HG02763 (cell line): ENCODE data around the gene NUAK1.

Experiments used
- ATAC-seq: cut with Tn5 transposase; IDR thresholded peaks from one replicate; pipeline ENCODE4 v1.9.1; 2021; ENCODE audit warnings: mild to moderate bottlenecking, moderate library complexity; ENCODE audit not compliant: unreplicated experiment

The NUAK1 gene

GRCh38 chr12:106131676-106132075, 7.1 kb downstream of the NUAK1 start:
- ATAC-seq: no peak

GRCh38 chr12:106130474-106131113, 8.2 kb downstream of the NUAK1 start:
- ATAC-seq: no peak

- ATAC-seq: no peak
These were observed 10.0 kb downstream of the NUAK1 start for GRCh38 chr12:106128585-106129328.

DNA sequence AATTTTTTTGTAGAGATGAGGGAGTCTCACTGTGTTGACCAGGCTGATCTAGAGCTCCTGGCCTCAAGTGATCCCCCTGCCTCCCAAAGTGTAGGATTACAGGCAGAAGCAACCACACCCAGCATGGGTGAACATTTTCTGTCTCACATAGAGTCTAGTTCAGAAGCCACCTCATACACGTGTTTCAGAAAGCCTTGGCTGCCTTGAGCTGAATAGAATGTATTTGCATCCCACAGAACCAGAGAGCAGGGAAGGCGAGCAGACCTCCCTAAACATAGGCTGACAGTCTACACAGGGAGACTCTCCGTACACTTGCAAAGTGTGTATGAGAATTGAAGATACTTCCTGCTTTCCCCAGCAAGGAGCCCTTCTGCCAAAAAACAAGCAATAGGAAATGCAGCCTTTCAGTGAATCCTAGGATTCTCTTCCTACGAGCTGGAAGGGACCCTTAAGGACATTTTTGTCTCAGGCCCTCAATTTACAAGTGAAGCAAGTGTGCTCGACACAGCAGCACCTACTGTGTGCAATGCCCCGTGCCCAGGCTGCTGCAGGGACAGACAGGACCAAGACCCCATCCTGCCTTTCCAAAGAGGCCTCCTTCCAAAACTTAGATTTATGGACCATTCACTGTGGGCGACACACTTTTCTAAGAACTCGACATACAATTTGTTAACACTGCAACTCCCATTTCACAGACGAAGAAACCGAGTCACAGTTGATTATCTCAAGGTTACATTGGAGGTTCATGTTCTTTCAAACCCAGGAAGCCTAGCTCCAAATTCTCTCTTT, 11.2 kb downstream of the NUAK1 start:
- ATAC-seq: no peak

DNA sequence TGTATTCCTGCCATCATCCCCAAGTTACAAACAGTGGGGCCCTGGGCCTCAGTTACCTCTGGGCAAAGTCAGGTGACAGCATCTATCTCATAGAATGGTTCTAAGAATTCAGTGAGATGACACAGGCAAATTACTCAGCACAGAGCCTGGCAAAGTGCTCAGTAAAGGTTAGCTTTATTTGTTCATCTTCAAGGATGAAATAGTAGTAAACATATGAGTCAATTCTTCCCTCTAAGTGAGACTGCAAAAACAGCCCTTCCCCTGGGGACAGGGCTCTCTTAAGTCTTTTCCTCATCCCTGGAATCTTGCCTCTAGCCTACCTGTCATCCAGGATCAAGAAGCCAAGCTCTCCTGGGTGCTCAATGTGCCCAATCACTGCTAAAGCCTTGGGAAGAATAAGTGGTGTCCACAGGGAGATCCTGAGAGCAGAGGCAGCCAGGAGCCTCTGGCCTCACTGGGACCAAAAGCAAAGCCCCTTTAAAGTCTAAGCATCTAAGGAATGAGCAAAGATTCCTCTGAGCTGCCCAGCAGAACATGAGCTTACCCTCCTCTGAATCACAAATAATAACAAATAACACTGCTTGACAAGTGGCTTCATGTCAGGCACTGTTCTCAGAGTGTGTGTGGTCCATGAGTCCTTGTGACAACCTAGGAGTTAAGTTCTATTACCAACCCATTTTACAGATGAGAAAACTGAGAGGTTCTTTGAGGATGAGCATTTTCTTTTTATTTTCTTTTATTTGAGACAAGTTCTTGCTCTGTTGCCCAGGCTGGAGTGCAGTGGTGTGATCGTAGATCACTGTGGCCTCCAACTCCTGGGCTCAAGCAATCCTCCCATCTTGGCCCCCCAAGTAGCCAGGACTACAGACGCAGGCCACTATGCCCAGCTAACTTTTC, 12.1 kb downstream of the NUAK1 start:
- no peak for ATAC-seq

GRCh38 chr12:106125351-106126095, 13.2 kb downstream of the NUAK1 start:
- no peak for ATAC-seq

- ATAC-seq: no peak
These were observed 15.1 kb downstream of the NUAK1 start for GRCh38 chr12:106123551-106124081.

- no peak for ATAC-seq
These were observed 15.6 kb downstream of the NUAK1 start for GRCh38 chr12:106123110-106123509.

DNA sequence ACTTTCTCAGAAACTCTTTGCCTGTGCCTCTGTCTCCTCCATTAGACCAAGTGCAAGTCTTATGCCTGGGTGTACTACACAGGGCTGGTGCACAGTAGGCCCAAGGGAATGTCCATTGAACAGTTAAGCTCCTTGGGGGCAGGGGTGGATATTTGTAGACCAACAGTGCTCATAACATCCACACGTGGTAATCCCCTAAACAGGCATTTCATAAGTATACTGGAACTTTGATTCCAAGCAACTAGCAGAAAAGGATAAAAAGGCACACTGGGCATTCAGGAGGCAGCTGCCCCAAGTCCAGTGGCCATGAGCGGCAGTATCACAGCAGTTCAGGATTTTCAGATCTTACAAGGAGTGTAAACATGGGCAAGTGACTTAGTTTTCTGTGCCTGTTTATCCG, 16.8 kb downstream of the NUAK1 start:
- ATAC-seq: no peak

GRCh38 chr12:106120519-106121105, 18.1 kb downstream of the NUAK1 start:
- ATAC-seq: no peak

GRCh38 chr12:106119301-106119700, 19.5 kb downstream of the NUAK1 start:
- ATAC-seq: no peak

DNA sequence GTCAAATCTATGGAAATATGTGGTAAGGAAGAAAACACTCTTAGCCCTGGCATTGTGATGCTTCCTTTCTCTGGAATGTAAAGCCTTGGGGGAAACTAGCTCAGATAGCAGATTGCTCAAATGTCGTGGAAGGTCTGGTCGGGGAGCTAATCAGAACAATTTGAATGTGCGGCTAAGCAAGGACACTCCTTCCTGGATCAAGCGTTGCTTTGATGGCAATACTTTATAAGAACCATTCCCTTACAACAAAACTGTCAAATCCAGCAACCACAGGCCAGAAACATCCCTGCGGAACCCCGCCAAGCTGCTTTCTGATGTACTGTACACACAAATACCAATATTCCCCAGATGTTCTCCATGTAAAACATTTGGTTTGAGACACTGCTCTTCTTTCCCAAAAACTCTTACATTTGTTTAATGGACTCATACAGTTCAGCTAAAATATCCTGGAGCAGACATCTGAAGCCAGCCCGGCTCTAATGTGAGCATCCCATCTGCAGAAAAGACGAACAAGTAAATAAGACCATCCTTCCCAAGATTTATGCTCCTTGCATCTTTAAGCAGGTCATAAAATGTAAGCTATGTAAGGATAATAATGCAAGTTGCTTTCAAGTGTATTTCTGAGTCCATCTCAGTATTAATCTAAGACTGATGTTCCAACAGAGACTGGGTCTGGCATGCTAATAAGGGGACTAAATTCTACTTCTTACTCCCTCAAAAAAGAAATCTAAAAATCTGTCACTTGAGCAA, 20.2 kb downstream of the NUAK1 start:
- no peak for ATAC-seq

DNA sequence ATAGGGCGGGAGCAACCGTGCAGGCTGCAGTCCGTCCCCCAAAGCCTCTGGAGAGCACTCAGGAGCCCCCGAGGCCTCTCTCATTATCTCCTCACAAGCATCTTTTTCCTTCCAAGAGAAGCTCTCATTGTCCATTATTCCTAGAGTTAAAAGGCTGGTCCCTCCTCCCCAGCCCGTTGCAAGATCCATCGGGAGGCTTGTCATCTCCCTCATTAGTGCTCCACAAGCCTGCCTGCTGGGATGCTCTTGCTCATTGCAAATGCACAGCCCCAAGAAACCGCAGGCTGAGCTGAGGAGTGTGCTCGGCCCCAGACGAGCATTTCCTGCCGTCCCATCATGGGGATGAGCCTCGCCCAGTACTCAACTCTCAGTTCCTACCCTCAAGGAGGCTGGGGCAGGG, 23.3 kb downstream of the NUAK1 start:
- no peak for ATAC-seq

DNA sequence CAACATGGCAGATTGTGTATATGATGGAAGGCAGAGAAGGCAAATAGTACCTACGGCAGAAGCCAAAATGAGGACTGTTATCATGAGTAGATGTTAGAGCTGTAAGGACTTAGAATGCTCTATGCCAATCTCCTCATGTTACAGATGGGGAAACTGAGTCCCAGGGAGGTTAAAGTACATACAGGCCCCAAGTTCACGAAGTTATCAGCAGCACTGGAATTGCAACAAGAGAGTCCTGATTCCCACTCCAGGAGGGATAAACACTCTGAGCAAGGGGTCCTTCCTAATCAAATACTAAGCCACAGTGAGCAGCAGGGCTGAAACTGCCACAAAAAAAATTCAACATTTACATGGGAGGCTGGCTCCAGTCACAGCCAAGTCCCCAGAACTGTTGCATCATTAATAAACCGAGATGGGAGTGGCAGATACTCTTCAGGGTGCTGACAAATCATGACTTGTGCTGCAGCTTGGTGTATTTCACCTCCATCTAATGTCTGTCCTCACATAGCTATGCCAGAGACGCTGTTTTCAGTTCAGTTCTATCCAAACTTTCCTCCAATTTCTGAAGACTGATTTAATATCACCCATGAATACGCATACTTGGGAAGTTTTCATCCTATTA, 24.2 kb downstream of the NUAK1 start:
- ATAC-seq: no peak

- no peak for ATAC-seq
These were observed 24.8 kb downstream of the NUAK1 start for GRCh38 chr12:106113824-106114446.

- ATAC-seq: no peak
These were observed 25.3 kb downstream of the NUAK1 start for GRCh38 chr12:106113446-106113823.

- ATAC-seq: no peak
These were observed 25.7 kb downstream of the NUAK1 start for GRCh38 chr12:106113042-106113441.
